ENCODE results near the gene CACNG3. TPM values are rescaled to one million over a fixed set of nuclear protein-coding genes. Genes with fewer than 3 reads are reported as not detected.

CACNG3 gene
- total RNA-seq, 6 donors from 2014 or later = not detected

DNA sequence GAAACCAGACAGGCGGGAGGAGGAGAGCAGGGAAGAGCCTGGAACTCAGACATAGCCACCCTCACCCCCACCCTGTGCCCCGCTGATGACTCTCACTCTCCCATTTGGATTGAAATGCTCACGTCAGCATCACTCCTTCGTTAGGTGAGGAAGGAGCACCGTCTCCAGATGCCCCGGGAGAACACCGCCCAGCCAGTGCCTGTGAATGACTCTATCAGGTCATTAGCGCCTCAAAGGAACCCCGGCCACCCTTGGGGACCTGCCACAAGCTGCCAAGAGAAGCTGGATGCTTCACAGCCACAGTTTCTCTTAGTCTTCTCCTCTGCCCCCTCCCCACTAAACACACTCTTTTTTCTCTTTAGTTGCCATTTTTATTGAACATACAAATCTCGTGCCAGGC lies 66.0 kb downstream of the CACNG3 start:
- H3K27ac ChIP-seq = no peak overlapping the region
- no peaks in the 10 kb centered on the region for H3K27me3 ChIP-seq
- WGBS, 2 donors = 30 to 40% methylated on average over 10 of the region's 10 CpGs
- no peak for ATAC-seq (ENCODE audit: low FRiP score in 2 of 2)
- H3K4me3 ChIP-seq = no peak overlapping the region
- no peaks in the 10 kb centered on the region for H3K9me3 ChIP-seq
- DNase-seq = no peak
- no peak for TF ChIP-seq POLR2A (IDR thresholded peaks at IDR 0.05)
- no peak for TF ChIP-seq EP300 (IDR thresholded peaks at IDR 0.05)
- TF ChIP-seq, protein P1, sequence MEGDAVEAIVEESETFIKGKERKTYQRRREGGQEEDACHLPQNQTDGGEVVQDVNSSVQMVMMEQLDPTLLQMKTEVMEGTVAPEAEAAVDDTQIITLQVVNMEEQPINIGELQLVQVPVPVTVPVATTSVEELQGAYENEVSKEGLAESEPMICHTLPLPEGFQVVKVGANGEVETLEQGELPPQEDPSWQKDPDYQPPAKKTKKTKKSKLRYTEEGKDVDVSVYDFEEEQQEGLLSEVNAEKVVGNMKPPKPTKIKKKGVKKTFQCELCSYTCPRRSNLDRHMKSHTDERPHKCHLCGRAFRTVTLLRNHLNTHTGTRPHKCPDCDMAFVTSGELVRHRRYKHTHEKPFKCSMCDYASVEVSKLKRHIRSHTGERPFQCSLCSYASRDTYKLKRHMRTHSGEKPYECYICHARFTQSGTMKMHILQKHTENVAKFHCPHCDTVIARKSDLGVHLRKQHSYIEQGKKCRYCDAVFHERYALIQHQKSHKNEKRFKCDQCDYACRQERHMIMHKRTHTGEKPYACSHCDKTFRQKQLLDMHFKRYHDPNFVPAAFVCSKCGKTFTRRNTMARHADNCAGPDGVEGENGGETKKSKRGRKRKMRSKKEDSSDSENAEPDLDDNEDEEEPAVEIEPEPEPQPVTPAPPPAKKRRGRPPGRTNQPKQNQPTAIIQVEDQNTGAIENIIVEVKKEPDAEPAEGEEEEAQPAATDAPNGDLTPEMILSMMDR (IDR thresholded peaks at IDR 0.05) = no peak
- TF ChIP-seq POLR2AphosphoS5 (IDR thresholded peaks at IDR 0.05) = no peak
- no peaks in the 10 kb centered on the region for H3K36me3 ChIP-seq
- no peaks in the 10 kb centered on the region for H3K4me1 ChIP-seq

GRCh38 chr16:24324421-24324820 lies 68.3 kb downstream of the CACNG3 start:
- DNase-seq (no peak), ATAC-seq (ENCODE audit: low FRiP score in 2 of 2) (no peak)
- Histone ChIP-seq H3K27ac (no peak overlapping the region), H3K27me3 (no peaks in the 10 kb centered on the region), H3K4me3 (no peak overlapping the region), H3K4me1 (no peaks in the 10 kb centered on the region), H3K9me3 (no peaks in the 10 kb centered on the region), H3K36me3 (no peaks in the 10 kb centered on the region)
- WGBS, 2 donors = 72 to 77% methylated on average over 1 of the region's 1 CpG
- TF ChIP-seq, protein P1 (IDR thresholded peaks at IDR 0.05) = no peak

GRCh38 chr16:24328835-24329452 lies 72.8 kb downstream of the CACNG3 start:
- no peaks in the 10 kb centered on the region for H3K36me3 ChIP-seq
- no peak overlapping the region for H3K4me3 ChIP-seq
- H3K4me1 ChIP-seq = no peaks in the 10 kb centered on the region
- ATAC-seq (ENCODE audit: low FRiP score in 2 of 2) = no peak
- TF ChIP-seq POLR2AphosphoS5 (IDR thresholded peaks at IDR 0.05) (no peak), EP300 (IDR thresholded peaks at IDR 0.05) (no peak), POLR2A (IDR thresholded peaks at IDR 0.05) (no peak)
- TF ChIP-seq, protein P1 (IDR thresholded peaks at IDR 0.05) = no peak
- H3K27ac ChIP-seq = no peak overlapping the region
- WGBS, 2 donors = 67 to 74% methylated on average over 12 to 14 of the region's 14 CpGs
- no peaks in the 10 kb centered on the region for H3K27me3 ChIP-seq
- H3K9me3 ChIP-seq = no peaks in the 10 kb centered on the region
- DNase-seq = no peak

DNA sequence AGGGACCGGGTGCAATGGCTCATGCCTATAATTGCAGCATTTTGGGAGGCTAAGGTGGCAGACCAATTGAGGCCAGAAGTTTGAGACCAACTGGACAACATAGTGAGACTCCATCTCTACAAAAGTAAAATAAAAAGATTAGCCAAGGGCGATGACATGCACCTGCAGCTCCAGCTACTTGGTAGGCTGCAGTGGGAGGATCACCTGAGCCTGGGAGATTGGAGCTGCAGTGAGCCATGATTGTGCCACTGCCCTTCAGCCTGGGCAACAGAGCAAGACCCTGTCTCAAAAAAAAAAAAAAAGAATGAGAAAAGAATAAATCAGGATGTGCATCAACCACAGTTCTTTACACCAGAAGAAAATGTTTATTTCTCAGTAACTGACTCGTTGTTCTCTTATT lies 76.0 kb downstream of the CACNG3 start:
- no peaks in the 10 kb centered on the region for H3K27me3 ChIP-seq
- H3K36me3 ChIP-seq = no peaks in the 10 kb centered on the region
- DNase-seq (no peak), ATAC-seq (ENCODE audit: low FRiP score in 2 of 2) (no peak)
- H3K9me3 ChIP-seq = peaks cover 0 to 4% (median 0%) of the 10 kb centered on the region in 4 donors
- no peak overlapping the region for H3K4me3 ChIP-seq
- no peaks in the 10 kb centered on the region for H3K4me1 ChIP-seq
- TF ChIP-seq POLR2A (IDR thresholded peaks at IDR 0.05) = no peak
- TF ChIP-seq, protein P1 (IDR thresholded peaks at IDR 0.05) = no peak
- TF ChIP-seq POLR2AphosphoS5 (IDR thresholded peaks at IDR 0.05) = no peak
- no peak for TF ChIP-seq EP300 (IDR thresholded peaks at IDR 0.05)
- 73 to 86% methylated on average over 3 of the region's 3 CpGs for WGBS, 2 donors
- H3K27ac ChIP-seq = no peak overlapping the region

- no peaks in the 10 kb centered on the region for H3K36me3 ChIP-seq
- H3K4me1 ChIP-seq = no peaks in the 10 kb centered on the region
- peaks cover 0 to 4% (median 0%) of the 10 kb centered on the region in 4 donors for H3K9me3 ChIP-seq
- H3K27me3 ChIP-seq = no peaks in the 10 kb centered on the region
- DNase-seq (no peak), ATAC-seq (ENCODE audit: low FRiP score in 2 of 2) (no peak)
- no peak overlapping the region for H3K27ac ChIP-seq
- H3K4me3 ChIP-seq = no peak overlapping the region
- WGBS, 2 donors = 70 to 74% methylated on average over 10 of the region's 10 CpGs
- no peak for TF ChIP-seq EP300 (IDR thresholded peaks at IDR 0.05)
- TF ChIP-seq POLR2A (IDR thresholded peaks at IDR 0.05) = no peak
- TF ChIP-seq, protein P1 (IDR thresholded peaks at IDR 0.05) = no peak
- TF ChIP-seq POLR2AphosphoS5 (IDR thresholded peaks at IDR 0.05) = no peak
Measured at GRCh38 chr16:24332582-24333090, 76.5 kb downstream of the CACNG3 start.
